Stimulated activated CD4-positive, alpha-beta T cell treated with anti-CD3 and anti-CD28 coated beads, TNF-alpha, amount 100 ng/mL, for 48 hours (primary cell): ENCODE data around the gene GPR87.
A peak's percentile ranks its signal among the peaks of the same experiment; 100 is the strongest.

Experiments
- DNase-seq, 3 donors: peaks; one replicate each; pipeline ENCODE4 v3.0.0-alpha.2; 2020; ENCODE audit warnings: low read depth in 3 of 3

GPR87 gene

DNA sequence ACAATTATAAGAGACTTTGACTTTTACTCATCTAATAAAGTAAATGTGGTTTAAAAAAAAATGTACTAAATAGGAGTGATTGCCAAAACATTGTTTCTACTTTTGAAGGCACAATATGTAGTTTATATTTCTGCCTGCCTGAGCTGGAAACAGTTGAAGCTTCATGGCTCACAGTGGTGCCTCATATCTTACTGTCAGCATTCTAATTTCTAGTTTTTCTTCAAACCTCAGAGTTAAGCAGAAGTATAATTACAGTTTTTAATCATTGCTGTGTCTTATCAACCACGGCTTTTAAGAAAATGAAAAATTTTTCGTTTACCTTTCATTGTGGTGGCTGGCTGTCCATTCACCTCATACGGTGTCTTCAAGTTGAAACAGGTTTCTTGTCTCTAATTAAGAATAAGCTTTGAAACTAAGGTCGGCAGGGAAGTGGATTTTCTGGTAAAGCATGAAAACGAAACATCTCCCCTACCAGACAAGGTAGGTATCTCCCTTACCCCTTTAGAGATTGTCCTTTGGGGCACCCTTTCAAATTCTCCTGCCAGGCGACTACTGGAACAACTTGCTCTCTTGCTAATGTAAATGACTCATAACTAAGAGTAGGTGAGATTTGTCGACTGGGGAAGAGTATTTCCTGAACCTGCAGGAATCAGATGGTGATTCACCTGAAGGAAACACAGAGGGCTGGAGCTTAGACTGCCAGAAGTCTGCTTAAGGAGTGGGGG, at the start of gene GPR87:
GPR87 (minus strand) TSS at position 554 of the 725 bp plus-strand sequence. CDS start 16,720 bp downstream, outside the sequence.
- peak in 1 of 3 donors; percentile 26 for DNase-seq

DNA sequence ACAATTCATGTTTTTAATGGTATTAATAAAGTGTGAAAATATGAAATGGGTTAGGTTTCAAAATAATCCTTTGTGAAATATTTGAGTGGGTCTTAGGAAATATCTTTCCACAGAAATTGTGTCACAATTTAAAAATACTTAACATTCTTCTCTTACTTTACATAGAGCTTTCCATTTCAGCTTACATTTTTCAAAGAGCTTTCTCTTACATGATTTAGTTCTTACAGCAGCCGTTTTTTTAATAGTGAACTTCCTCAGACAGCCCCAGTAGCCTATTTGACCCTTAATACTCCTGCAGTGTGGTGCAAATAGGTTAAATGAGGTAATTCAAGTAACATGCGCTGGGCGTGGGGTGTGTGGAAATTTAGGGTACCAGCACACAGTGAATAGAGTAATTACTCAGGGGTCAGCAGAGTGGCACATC, 46.1 kb upstream of the GPR87 start:
- no peak for DNase-seq

GRCh38 chr3:151357463-151357850, 40.8 kb upstream of the GPR87 start:
- no peak for DNase-seq

GRCh38 chr3:151356794-151357462, 40.3 kb upstream of the GPR87 start:
- DNase-seq = no peak

DNA sequence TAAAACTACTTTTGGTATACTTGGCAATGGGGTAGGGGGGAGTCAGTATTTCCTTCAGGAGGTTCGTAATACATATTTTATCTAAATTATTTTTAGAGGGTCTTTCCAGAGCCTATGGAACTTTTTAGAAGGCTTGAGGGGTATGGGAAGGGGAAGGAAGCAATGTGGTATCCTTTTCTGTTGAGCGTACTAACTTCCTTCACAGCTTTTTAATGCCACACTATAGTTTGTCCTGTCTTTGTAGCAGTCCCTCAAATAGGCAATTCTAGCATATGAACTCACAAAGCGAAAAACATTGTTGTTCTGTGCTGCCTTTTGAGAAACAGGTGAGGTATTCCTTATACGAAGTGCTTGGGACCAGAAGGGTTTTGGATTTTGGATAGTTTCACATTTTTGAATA, 35.0 kb upstream of the GPR87 start:
- no peak for DNase-seq

DNA sequence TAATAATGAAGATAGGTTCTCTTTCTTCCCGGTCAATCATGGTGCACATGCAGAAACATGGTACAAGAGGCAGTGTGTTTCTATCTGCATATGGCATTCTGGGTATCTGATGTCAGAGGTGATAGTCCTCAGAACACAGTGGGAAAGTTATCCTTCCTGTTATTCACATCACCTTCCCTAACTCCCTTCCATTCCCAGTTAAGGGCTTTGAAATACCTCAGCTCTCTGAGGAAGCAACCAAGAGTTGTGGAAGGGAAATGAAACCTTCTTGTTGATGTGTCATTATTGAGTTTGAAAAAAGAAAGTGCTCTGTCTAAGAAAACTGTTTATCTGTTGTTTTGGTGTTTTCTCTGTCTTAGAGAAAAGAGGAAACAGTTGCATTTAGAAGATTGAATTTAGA, 34.6 kb upstream of the GPR87 start:
- DNase-seq = no peak

DNA sequence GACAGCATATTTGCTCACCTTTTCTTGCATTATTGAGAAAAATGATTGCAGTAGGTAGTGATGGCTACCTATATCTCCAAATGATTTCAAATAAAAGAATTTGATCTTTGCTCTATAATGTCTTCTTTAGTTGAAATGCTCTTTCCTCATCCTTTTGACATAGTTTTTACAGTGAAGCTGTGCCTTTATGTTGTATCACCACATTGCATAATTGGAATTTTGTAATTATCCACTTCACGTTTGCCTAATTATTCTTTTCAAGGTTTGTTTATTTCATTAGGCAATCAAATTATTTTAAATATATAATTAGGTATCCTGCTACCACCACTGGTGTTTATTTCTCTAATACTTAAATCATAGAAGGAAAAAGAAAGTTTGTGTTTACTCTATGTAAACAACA, 34.0 kb upstream of the GPR87 start:
- DNase-seq = no peak

DNA sequence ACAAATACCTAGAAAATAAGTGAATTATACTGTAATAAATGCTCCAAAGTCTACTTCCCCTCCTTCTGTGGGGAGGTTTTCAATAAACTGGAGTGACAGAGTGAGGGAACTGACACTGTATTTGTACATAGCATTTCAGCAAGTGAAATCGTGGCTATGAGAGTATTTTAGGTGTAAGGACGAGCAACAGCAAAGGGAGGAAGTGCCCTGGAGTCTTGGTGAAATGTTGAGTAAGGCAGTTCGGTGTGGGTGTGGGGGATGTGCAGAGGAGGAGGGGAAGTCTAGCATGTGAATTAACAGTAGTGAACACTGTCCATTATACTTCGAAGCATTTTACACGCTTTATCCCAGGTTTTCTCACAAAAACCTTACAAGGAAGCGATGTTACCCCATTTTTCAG, 30.8 kb upstream of the GPR87 start:
- no peak for DNase-seq

- DNase-seq = no peak
Observed at GRCh38 chr3:151346292-151346691, 29.7 kb upstream of the GPR87 start.

DNA sequence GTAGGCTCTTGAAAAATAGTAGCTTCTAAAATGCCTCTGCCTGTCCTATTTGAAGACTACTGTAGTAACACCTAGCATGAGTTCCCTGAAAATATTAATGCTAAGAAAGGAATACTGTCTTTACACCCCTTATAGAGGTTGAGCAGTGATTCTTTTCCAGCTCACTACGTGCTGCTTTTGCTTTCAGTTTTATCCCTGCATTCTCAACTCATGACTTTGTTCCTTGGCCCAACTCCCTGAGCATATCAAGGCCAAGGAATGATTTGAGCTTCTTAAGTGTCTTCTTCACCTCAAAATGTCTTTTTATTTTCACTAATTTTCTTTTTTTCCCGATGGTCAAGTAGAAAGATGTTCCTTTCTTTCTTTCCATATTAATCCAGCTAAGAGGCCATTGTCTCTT, 29.2 kb upstream of the GPR87 start:
- DNase-seq = no peak

DNA sequence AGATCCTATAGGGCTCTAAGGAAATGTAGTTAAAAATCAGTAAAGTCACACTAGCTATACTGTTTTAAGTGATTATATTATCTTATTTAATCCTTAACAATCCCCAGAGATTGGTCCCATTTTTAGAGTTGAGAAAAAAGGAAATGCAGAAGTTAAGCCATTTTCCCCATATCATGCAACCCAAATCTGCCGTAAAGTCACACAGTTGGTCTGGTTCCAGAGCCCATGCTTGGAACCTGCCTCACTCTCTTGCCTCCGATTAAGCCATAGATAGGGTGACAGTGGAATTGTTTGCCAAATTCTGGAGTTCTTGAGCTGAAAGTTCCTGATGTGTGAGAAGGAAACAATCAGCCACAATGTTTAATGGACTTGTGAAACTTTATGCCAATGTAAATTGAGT, 15.1 kb upstream of the GPR87 start:
- DNase-seq = no peak

- no peak for DNase-seq
Observed at GRCh38 chr3:151330899-151331298, 14.3 kb upstream of the GPR87 start.

DNA sequence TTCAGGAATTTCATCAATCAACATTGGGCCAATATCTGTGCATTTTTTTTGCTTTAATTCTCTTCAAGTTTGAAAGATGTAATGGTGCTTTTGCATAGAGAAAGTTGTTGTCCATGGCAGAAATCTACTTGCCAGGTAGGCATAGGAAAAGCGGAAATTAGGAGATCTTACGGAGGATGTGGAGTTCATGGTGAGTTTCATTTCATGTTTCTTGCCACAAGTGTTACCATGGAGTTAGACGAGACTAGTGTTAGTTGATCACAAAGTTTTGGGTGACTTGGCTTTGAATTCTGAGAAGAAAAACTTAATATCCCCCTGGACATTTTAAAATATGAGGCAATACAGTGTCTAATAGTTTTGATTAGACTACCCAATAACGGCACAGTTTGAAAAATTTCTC, 13.8 kb upstream of the GPR87 start:
- no peak for DNase-seq

GRCh38 chr3:151329363-151329762, 12.7 kb upstream of the GPR87 start, which contains the start of gene P2RY13:
Gene P2RY13, minus strand, starts transcription at chr3:151329549. Its CDS starts 21 bp downstream, at chr3:151329528.
- DNase-seq = no peak

DNA sequence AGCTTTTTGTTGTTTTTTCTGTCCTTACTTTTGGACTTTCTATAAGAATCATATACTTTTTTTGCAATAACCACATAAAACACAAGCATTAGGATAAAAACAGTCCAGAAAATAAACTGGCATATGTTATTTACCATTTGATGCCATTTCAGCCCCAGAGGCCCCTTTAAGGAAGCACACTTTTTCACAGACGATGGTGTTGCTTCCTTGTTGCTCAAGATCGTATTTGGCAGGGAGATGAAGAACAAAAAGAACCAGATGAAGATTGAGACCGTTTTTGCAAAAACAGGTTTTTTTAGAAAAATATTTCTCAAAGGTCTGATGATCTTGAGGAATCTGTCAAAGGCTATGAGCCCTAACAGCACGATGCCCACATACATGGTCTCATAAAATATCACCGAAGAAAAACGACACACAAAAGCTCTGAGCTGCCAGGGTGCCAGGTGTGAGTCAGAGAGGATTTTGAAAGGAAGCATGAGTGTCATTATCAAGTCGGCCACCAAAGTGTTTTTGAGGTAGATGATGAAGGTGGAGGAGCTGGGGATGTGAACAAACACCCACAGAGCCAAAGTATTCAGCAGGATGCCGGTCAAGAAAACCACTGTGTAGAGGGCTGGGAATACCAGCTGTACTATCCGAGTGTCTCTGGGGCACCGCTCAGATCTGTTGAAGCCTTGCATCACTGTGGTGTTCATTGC, 11.8 kb upstream of the GPR87 start:
- DNase-seq = no peak

DNA sequence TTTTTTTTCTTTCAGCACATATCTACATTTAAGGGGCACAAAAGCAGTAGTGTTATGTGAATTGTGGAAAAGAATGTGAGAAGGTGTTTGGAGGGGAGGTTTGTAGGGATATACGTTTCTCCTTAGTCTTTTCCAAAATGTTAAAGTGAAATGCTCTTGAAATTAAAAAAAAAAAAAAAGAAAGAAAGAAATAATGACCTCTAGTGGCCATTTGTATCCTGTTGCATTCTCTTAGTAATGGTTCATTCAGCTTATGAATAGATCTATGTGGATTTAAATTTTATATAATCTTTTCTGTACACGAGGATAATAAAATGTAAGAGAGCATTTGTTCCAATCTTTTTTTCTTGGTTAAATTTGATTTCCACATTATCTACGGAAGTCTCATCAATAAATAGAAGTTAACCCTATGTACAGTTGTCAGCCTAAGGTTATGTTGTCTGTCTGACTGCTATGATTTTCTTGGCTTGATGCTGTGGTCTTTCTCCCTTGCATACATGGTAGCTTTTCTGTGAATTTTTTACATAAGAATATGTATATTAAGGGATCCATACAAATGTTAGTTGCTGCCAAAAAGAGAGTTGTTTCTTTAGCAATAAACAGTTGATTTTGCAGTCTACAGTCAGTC, 11.1 kb upstream of the GPR87 start:
- DNase-seq = no peak

- DNase-seq = no peak
Observed at GRCh38 chr3:151322511-151322910, 5.9 kb upstream of the GPR87 start.

- DNase-seq = no peak
Observed at GRCh38 chr3:151321526-151321925, 4.9 kb upstream of the GPR87 start.

DNA sequence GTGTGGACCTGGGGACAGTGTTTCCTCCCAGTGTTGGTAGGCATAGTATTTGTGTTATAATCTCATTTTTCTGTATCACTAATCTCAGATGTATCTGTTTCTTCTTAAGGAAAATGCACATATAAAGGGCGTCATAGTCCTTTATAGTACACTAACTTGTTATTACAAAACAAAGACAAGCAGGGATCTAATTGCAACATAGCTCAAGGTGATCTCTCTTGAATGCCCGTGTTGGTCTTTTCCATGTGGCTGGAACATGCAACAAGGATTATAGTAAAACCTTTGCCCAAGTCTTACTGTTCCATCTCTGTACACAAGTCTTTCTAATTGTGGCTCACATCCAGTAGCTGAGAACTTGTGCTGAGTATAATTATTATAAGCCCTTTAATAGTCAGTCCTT, 3.5 kb upstream of the GPR87 start:
- no peak for DNase-seq

DNA sequence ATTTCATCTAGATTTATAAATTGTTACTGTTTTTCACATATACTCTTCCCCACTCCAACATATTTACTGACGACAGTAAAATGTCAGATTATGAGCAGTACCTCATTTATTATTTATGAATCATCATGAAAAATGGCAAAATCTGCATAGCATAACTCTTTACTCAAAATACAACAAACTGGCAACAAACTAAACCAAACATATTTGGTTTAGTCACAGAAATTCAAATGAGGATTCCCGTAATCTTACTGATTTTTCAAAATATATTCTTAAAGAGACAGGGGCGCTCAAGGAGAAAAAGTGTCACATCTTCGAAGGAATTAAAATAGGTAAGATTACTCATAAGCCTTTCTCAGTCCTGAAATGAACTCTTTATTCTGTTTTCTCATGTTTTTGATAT, 3.0 kb upstream of the GPR87 start:
- DNase-seq = no peak

DNA sequence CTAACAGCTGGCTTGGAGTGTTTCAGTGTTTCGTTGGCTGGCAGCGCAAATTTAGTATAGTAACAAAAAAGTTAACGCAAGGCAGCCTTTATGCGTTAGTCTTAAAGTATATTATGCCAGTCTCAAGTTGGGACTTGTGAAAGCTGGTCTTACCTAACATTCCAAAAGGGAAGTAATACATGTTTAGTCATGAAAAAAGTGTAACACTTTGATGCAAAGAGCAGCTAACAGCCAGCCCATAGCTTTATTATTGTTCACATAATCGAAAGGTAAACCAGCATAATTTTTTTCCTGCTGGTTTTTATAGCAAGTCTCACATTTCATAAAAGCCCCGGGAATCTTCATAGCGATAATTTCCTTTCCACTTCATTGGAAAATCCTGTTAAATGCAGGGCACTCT, 2.4 kb upstream of the GPR87 start:
- no peak for DNase-seq

DNA sequence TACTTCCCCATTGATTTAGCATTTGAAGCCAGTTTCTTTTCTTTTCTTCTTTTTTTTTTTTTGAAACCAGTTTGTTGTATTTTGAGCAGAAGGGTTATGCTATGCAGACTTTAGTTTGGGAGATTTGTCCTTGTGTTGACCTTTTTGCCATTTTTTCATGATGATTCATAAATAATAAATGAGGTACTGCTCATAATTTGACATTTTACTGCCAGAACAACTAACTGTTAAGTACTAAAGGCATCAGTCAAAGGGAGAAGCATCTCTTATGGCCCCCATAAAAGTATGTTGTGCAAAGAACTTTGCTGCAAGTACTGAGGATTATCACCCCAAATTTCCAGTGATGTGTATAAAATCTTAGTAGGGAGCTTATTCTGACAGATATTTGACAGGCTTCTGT, 1.7 kb upstream of the GPR87 start:
- no peak for DNase-seq
